Brain microvascular endothelial cell (primary cell): Measurements from ENCODE around the gene MDP1.
A peak's percentile ranks its signal among the peaks of the same experiment; 100 is the strongest.
"Not testable (repeated sequence)": the region's sequence is repeated elsewhere in the genome, so short reads cannot be mapped to it uniquely, and the experiment has no call there.

Source experiments
- DNase-seq: peaks from one replicate; pipeline ENCODE4 v3.0.0-alpha.2; 2020
- H3K27ac ChIP-seq: fragments of 250-450 bp; sonication (Bioruptor Pico); 2 replicates; pipeline ENCODE4 v1.5.1; 2020; ENCODE audit warnings: mild to moderate bottlenecking, moderate library complexity
- H3K27me3 ChIP-seq: fragments of 250-450 bp; sonication (Bioruptor Pico); replicated peaks from 2 replicates; pipeline ENCODE4 v1.5.1; 2020; ENCODE audit warnings: mild to moderate bottlenecking
- H3K36me3 ChIP-seq: fragments of 250-450 bp; sonication (Bioruptor Pico); replicated peaks from 2 replicates; pipeline ENCODE4 v1.5.1; 2020; ENCODE audit warnings: mild to moderate bottlenecking
- H3K4me3 ChIP-seq: 2 replicates; pipeline ENCODE4 v1.5.1; 2011; ENCODE audit warnings: low read depth, mild to moderate bottlenecking, control low read depth, low read length, moderate library complexity
- in situ Hi-C: cut with HindIII; loops from 2 replicates; pipeline ENCODE4 v1.10.0; 2017; ENCODE audit warnings: low sequenced_read_pairs, low pct_ligation_motif_present
- TF ChIP-seq, protein P1 (sequence below): IDR thresholded peaks from 2 replicates; pipeline ENCODE4 v1.5.1; 2011; ENCODE audit warnings: low read depth, mild to moderate bottlenecking, moderate library complexity, low read length, control low read depth, inconsistent platforms; ENCODE audit errors: missing control alignments

The MDP1 gene

DNA sequence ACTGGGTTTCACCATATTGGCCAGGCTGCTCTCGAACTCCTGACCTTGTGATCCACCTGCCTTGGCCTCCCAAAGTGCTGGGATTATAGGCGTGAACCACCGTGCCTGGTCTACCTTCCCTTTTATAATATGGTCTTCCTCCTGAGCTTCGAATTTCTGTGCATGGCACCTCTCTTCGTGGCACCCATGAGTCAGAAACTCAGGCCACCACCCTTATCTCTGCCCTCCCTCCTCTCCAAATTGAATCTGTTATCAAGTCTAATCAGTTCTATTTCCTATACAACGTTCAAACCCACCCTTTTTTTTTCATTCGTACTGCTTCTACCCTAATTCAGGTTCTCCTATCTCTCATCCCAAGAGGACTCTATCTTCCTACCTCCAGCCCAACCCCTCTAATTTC lies 31.6 kb upstream of the MDP1 start:
- Histone ChIP-seq H3K36me3 (no peaks in the 10 kb centered on the region), H3K4me3 (no peak overlapping the region), H3K27ac (no peak overlapping the region), H3K27me3 (no peaks in the 10 kb centered on the region)
- no peak for DNase-seq
- TF ChIP-seq, protein P1, sequence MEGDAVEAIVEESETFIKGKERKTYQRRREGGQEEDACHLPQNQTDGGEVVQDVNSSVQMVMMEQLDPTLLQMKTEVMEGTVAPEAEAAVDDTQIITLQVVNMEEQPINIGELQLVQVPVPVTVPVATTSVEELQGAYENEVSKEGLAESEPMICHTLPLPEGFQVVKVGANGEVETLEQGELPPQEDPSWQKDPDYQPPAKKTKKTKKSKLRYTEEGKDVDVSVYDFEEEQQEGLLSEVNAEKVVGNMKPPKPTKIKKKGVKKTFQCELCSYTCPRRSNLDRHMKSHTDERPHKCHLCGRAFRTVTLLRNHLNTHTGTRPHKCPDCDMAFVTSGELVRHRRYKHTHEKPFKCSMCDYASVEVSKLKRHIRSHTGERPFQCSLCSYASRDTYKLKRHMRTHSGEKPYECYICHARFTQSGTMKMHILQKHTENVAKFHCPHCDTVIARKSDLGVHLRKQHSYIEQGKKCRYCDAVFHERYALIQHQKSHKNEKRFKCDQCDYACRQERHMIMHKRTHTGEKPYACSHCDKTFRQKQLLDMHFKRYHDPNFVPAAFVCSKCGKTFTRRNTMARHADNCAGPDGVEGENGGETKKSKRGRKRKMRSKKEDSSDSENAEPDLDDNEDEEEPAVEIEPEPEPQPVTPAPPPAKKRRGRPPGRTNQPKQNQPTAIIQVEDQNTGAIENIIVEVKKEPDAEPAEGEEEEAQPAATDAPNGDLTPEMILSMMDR: no peak
- in situ Hi-C loops: loop anchor here (10.0 kb wide), 1 partner anchor 47 kb away; the partner anchor contains the start of genes DHRS1 and NOP9

- no peaks in the 10 kb centered on the region for H3K36me3 ChIP-seq
- no peak for DNase-seq
- no peak overlapping the region for H3K27ac ChIP-seq
- TF ChIP-seq, protein P1: no peak
- no peak overlapping the region for H3K4me3 ChIP-seq
- H3K27me3 ChIP-seq: no peaks in the 10 kb centered on the region
- in situ Hi-C loops: loop anchor here (10.0 kb wide), 1 partner anchor 48 kb away; the partner anchor contains the start of genes DHRS1 and NOP9
Observed at GRCh38 chr14:24246765-24247212, 30.9 kb upstream of the MDP1 start.

DNA sequence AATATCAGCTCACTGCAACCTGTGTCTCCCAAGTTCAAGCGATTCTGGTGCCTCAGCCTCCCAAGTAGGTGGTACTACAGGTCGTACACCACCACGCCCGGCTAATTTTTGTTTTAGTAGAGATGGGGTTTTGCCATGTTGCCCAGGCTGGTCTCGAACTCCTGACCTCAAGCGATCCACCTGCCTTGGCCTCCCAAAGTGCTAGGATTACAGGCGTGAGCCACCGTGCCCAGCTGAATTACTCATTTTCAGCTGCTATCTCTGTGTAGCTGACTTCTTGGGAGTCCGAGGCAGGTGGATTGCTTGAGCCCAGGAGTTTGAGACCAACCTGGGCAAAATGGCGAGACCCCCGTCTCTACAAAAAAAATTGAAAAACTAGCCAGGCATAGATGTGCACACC lies 29.5 kb upstream of the MDP1 start:
- H3K4me3 ChIP-seq, H3K36me3 ChIP-seq, H3K27me3 ChIP-seq, DNase-seq, H3K27ac ChIP-seq: not testable (repeated sequence)
- in situ Hi-C loops: loop anchor here (10.0 kb wide), 1 partner anchor 49 kb away; the partner anchor contains the start of genes DHRS1 and NOP9

DNA sequence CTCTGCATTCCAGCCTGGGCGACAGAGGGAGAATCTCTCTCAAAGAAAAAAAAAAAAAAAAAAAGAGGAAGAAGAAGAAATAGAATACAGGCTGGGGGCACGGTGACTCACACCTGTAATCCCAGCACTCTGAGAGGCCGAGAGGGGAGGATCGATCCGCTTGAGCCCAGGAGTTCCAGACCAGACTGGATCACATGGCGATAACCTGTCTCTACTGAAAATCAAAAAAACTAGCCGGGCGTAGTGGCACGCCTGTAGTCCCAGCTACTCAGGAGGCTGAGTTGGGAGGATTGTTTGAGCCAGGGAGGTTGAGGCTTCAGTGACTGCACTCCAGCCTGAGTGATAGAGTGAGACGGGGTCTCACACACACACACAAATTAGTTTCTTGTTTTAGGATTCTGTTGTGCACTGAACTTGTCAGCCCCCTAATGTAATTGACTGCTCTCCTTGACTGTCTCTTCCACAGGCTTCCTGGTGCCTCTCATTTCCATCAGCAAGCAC lies 27.5 kb upstream of the MDP1 start:
- in situ Hi-C loops: loop anchor here (10.0 kb wide), 1 partner anchor 51 kb away; the partner anchor contains the start of genes DHRS1 and NOP9
- peak; percentile 14 for DNase-seq
- H3K4me3 ChIP-seq: peak overlapping the region; percentile 90
- H3K36me3 ChIP-seq: peaks cover 25% of the 10 kb centered on the region
- H3K27ac ChIP-seq: peak overlapping the region; percentile 98
- TF ChIP-seq, protein P1: no peak
- H3K27me3 ChIP-seq: no peaks in the 10 kb centered on the region

- H3K27ac ChIP-seq: peak overlapping the region; percentile 98
- peaks cover 39% of the 10 kb centered on the region for H3K36me3 ChIP-seq
- TF ChIP-seq, protein P1: peak; percentile 60
- H3K4me3 ChIP-seq: peak overlapping the region; percentile 90
- DNase-seq: peak; percentile 86
- in situ Hi-C loops: loop anchor here (10.0 kb wide), 1 partner anchor 53 kb away; the partner anchor contains the start of genes DHRS1 and NOP9
- no peaks in the 10 kb centered on the region for H3K27me3 ChIP-seq
Observed at GRCh38 chr14:24241829-24242443, 26.1 kb upstream of the MDP1 start.

DNA sequence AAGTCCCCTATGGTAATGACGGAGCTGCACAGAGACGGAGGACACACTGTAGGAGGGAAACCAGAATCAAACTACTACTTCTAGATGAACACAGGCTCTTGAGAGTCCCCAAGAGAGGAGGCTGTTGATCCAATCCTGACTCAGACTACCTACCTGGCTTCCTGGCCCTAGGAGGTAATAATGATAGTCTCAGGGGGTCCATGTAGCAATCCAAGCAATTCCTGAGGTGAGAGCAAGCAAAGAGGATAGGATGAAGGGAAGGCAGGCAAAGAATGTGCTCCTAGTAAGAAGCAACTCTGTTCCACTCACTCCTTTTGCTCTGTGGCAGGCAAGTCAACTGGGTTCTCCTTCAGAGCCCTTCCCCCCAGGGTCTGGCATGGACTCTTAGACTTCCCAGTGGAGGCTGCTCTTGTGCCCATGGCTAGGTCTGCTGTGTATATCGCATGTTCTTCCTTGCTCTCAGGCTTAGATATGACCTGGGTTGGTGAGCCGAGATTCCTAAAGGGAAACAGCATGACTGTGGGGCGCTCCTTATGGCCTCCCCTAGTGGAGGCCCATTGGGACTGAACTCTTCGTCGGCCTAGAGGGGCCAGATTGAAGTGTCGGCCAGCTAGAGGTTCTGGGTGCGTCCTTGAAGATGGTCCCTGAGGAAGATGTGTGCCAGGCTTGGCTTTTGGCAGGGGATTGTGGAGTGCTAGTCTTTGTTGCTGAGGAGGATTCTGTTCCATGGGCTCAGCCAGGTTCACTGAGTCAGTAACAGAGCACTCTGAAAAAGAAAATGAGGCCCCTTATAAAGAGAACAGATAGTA lies 24.4 kb upstream of the MDP1 start:
- no peak overlapping the region for H3K4me3 ChIP-seq
- TF ChIP-seq, protein P1: no peak
- H3K27me3 ChIP-seq: no peaks in the 10 kb centered on the region
- H3K27ac ChIP-seq: no peak overlapping the region
- no peak for DNase-seq
- peaks cover 54% of the 10 kb centered on the region for H3K36me3 ChIP-seq
- in situ Hi-C loops: loop anchor here (10.0 kb wide), 1 partner anchor 54 kb away; the partner anchor contains the start of genes DHRS1 and NOP9
